ENCODE data around the gene TRNT1. TPM values are rescaled to one million over a fixed set of nuclear protein-coding genes. Genes with fewer than 3 reads are reported as not detected.

Gene TRNT1
- polyA plus RNA-seq, 1 donor from 2014 or later = 28.5 TPM

DNA sequence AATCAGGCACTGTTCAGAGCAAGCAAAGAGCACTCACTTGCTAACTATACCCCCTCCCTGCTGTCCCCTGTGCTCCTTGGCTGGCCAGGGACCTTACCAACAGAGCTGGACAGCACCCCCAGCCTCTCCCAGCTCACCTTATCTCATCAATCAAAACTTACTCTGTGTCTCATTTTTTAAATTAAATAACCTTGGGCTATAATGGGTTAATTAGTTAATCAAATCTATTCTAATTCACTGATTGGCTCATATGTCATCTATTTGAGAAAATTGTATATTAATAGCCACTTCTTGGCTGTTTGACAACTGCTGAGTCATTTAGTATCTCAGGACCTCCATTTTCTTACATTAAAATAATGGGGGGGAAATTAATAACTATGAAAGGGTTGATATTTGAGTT, 39.5 kb upstream of the TRNT1 start:
- no peak overlapping the region for H3K27ac ChIP-seq (ENCODE audit: low read length)
- no peak overlapping the region for H3K4me2 ChIP-seq (ENCODE audit: low read length)
- H3K9ac ChIP-seq (ENCODE audit: low read length) = no peak overlapping the region
- no peaks in the 10 kb centered on the region for H3K36me3 ChIP-seq (ENCODE audit: insufficient read depth, low read length)
- H4K20me1 ChIP-seq (ENCODE audit: insufficient read depth) = no peaks in the 10 kb centered on the region
- TF ChIP-seq MXI1 (conservative IDR thresholded peaks at IDR 0.05; ENCODE audit: poor library complexity, severe bottlenecking) (no peak), RAD21 (conservative IDR thresholded peaks at IDR 0.05) (no peak), TAF1 (IDR thresholded peaks at IDR 0.05; ENCODE audit: low read depth) (no peak), SMC3 (conservative IDR thresholded peaks at IDR 0.05; ENCODE audit: poor library complexity) (no peak), EZH2 (IDR thresholded peaks at IDR 0.05; ENCODE audit: borderline replicate concordance, insufficient read depth, low read length, poor library complexity, severe bottlenecking) (no peak), EP300 (conservative IDR thresholded peaks at IDR 0.05; ENCODE audit: poor library complexity, severe bottlenecking) (no peak), CTCF (IDR thresholded peaks at IDR 0.05; ENCODE audit: poor library complexity, severe bottlenecking) (no peak), POLR2AphosphoS5 (IDR thresholded peaks at IDR 0.05) (no peak), REST (IDR thresholded peaks at IDR 0.05; ENCODE audit: borderline replicate concordance) (no peak)
- no peaks in the 10 kb centered on the region for H3K27me3 ChIP-seq (ENCODE audit: insufficient read depth, low read depth, low read length)
- H3K9me3 ChIP-seq (ENCODE audit: low read length) = no peaks in the 10 kb centered on the region
- no peaks in the 10 kb centered on the region for H3K79me2 ChIP-seq (replicated peaks; ENCODE audit: insufficient read depth, low read length)
- no peaks in the 10 kb centered on the region for H3F3A ChIP-seq (ENCODE audit: insufficient read depth, low read length, poor library complexity, severe bottlenecking)
- no peaks in the 10 kb centered on the region for H3K9me2 ChIP-seq (ENCODE audit: insufficient read depth, low read length)
- H2AFZ ChIP-seq (ENCODE audit: low read depth, low read length) = no peak overlapping the region
- H3K4me3 ChIP-seq (ENCODE audit: low read length) = no peak overlapping the region

DNA sequence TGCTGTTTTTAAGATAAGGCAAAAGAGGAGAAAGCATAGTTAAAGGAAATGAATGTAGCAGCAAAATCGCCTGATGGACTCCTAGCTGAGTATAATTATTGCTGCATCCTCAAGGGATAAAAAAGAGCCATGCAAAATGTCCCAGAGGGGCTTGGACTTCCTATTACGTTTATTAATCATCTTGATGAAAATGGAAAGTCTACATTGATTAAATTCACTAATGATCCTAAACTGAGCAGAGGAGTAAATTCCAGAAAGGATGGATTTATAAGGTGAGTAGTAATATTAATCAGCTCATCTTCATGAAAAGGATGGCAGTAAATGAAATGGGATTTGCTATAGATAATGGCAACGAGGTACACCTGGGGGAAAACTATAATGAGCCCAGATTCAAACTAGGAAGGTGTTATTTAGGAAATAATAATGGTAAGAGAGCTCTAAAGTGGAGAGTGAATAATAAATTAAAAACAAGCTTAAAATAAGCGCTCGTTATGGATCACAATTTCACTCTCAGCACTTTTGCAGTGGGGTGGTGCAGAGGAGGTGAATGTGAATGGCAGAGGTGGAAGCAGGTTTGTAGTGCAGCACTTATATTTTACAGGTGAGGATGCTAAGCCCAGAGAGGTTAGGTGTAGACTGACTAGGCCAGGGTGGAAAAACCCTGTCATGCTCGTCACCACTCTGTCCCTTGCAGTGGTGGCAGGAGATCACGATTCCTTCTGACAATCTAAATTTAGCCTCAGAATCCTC, 38.8 kb upstream of the TRNT1 start:
- Histone ChIP-seq H4K20me1 (ENCODE audit: insufficient read depth) (no peaks in the 10 kb centered on the region), H3K9ac (ENCODE audit: low read length) (no peak overlapping the region), H3K27me3 (ENCODE audit: insufficient read depth, low read depth, low read length) (no peaks in the 10 kb centered on the region), H3F3A (ENCODE audit: insufficient read depth, low read length, poor library complexity, severe bottlenecking) (no peaks in the 10 kb centered on the region), H3K9me3 (ENCODE audit: low read length) (no peaks in the 10 kb centered on the region), H3K79me2 (replicated peaks; ENCODE audit: insufficient read depth, low read length) (no peaks in the 10 kb centered on the region), H3K27ac (ENCODE audit: low read length) (no peak overlapping the region), H3K36me3 (ENCODE audit: insufficient read depth, low read length) (no peaks in the 10 kb centered on the region), H3K4me2 (ENCODE audit: low read length) (no peak overlapping the region), H3K9me2 (ENCODE audit: insufficient read depth, low read length) (no peaks in the 10 kb centered on the region), H2AFZ (ENCODE audit: low read depth, low read length) (no peak overlapping the region), H3K4me3 (ENCODE audit: low read length) (no peak overlapping the region)
- TF ChIP-seq POLR2AphosphoS5 (IDR thresholded peaks at IDR 0.05) (no peak), TAF1 (IDR thresholded peaks at IDR 0.05; ENCODE audit: low read depth) (no peak), EZH2 (IDR thresholded peaks at IDR 0.05; ENCODE audit: borderline replicate concordance, insufficient read depth, low read length, poor library complexity, severe bottlenecking) (no peak), MXI1 (conservative IDR thresholded peaks at IDR 0.05; ENCODE audit: poor library complexity, severe bottlenecking) (no peak), RAD21 (conservative IDR thresholded peaks at IDR 0.05) (no peak), EP300 (conservative IDR thresholded peaks at IDR 0.05; ENCODE audit: poor library complexity, severe bottlenecking) (no peak), SMC3 (conservative IDR thresholded peaks at IDR 0.05; ENCODE audit: poor library complexity) (no peak), CTCF (IDR thresholded peaks at IDR 0.05; ENCODE audit: poor library complexity, severe bottlenecking) (no peak), REST (IDR thresholded peaks at IDR 0.05; ENCODE audit: borderline replicate concordance) (no peak)

Data from neural cell (in vitro differentiated cells).